NOMO-1 treated with dmso at 0.1 percent for 144 hours (cell line): Measurements from ENCODE around the gene ERGIC1.

Experiments used
- DNase-seq: peaks from one replicate; lab custom pipeline; 2025; ENCODE audit not compliant: unreplicated experiment; lab: John Stamatoyannopoulos, UW

The ERGIC1 gene

DNA sequence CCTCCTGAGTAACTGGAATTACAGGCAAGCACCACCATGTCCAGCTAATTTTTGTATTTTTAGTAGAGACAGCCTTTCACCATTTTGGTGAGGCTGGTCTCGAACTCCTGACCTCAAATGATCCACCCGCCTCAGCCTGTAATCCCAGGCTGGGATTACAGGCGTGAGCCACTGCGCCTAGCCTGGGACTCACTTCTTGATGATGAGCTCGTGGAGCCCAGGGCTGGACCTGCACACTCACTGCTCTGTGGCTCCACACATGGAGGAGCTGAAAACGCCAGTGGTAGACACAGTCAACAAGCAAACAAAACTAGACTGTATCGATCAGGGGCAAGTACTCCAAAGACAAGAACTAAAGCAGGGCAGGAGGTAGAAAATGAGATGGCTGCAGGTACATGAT, 65.4 kb downstream of the ERGIC1 start:
- DNase-seq, result no peak

DNA sequence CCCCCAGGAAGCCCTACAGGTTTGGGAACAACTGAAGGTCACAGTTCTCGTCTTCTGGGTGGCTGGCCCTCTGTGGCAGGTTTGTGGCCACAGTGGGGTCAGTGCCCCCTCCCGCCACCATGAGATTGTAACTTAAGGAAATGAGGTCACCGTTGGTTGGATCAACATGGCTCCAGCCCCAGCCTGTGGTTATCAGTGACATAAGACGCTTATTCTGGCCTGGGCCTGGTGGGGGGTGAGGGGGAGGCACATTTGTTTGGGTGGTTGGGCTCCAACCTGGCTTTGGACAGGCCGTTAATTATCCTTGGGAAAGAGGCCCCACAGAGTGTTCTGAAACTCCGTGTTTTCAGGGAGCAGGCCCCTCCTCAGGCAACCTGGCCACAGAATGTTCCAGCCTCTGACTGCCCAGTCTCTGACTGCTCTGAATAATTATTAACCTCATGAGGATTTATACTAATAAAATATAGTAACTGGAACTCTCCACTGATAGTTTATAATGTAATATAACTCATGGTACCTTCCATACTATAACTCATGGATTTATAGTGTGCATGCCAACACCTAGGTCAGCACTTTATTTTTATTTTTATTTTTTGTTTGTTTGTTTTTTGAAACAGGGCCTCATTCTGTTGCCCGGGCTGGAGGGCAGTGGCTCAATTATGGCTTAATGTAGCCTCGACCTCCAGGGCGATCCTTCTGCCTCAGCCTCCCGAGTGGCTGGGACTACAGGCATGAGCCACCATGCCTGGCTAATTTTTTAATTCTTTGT, 67.1 kb downstream of the ERGIC1 start:
- DNase-seq, result no peak

- no peak for DNase-seq
Observed at GRCh38 chr5:172901788-172902496, 67.9 kb downstream of the ERGIC1 start.

DNA sequence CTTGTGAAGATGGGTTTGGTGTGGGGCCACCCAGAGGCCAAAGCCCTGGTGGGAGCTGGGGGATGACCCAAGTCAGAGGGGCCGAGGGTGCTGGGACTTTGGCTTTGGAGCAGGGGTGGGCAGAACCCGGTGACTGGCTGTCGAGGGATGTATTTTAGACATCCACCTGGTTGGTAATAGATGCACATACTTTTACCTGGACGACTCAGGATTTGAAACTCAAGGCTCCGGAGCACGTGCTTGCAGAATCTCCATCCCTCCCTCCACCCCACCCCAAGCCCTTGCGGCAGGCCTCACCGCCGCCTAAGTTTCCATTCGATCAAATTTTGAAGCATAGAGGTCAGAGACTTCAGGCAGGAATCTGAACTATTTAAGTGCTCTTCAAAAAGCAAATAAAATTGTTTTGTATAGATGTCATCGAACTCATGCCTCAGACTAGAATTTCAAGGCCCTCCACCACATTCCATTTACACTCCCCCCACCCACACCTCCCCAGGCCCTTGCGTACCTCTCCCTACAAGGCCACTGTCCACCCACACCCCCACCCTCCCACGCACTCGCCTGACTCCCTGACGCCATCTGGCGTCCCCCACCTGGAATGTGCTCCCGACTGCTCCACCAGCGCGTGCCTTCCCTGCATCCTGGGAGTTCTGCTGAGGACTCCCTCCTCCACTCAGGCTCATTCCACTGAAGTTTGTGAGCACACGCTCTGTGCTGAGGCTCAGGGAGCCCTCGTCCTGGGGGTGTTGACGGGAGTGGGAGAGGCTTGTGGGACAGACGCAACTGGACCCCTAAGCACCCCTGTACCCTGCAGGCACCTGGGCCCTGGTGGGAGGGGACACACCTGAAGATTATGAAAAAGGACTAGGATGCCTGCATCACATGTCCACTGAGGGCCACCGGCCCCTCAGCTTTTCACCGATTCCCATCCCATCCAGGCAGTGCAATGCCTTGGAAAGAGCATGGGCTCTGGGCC, 68.7 kb downstream of the ERGIC1 start:
- no peak for DNase-seq

- no peak for DNase-seq
Observed at GRCh38 chr5:172903790-172904189, 69.7 kb downstream of the ERGIC1 start.

GRCh38 chr5:172904312-172904642, 70.2 kb downstream of the ERGIC1 start:
- no peak for DNase-seq

- no peak for DNase-seq
Observed at GRCh38 chr5:172904643-172905345, 70.7 kb downstream of the ERGIC1 start.

DNA sequence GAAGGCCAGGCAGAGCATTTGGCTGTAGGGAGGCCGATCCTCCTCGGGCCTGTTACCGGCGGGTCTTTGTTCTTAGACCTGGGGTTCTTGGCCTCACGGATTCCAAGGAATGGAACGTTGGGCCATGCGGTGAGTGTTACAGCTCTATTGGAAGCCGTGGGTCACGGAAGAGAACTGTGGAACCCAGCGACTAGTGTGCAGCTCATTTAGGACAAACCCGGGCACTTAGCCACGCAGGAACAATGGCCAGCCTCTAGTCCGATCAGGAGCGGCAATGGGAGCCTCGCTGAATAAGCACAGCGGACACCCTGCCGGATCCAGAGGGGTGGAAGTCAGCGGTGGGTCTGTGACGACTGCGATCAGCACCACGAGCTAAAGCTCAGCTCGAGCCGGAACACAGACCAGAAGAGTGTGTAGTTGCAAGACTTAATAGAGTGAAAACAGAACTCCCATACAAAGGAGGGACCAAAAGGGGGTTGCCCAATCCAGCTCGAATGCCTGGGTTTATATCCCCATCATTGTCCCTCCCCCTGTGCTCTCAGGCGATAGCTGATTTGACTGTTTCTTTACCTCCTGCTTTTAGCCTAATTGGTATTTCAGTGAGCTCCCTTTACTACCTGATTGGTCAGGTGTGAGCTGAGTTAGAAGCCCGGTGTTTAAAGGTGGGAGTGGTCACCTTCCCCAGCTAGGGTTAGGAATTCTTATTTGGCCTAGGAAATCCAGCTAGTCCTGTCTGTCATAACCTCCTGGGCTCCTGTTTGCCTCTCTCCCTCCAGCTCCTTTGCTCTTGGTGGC, 71.5 kb downstream of the ERGIC1 start:
- no peak for DNase-seq

GRCh38 chr5:172906436-172906835, 72.4 kb downstream of the ERGIC1 start:
- no peak for DNase-seq

DNA sequence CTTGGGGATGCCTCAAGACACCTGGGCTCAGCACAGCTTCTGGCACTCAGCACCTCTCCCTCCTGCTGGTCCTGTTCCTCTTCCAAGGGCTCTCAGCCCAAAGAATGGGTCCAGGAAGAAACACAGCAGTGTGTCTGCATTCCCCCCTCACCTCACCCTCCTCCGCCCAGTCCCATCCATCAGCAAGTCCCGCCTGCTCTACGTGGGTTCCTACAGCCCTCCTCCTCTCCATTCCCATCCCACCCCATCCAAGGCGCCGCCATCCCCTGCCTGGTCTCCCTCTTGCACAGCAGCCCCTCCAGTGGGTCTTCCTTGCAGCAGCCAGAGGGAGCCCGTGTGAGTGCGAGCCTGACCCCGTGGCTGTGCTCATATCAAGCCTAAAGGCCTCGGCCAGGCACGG, 72.8 kb downstream of the ERGIC1 start:
- no peak for DNase-seq

- DNase-seq, result no peak
Observed at GRCh38 chr5:172907657-172908056, 73.6 kb downstream of the ERGIC1 start.

DNA sequence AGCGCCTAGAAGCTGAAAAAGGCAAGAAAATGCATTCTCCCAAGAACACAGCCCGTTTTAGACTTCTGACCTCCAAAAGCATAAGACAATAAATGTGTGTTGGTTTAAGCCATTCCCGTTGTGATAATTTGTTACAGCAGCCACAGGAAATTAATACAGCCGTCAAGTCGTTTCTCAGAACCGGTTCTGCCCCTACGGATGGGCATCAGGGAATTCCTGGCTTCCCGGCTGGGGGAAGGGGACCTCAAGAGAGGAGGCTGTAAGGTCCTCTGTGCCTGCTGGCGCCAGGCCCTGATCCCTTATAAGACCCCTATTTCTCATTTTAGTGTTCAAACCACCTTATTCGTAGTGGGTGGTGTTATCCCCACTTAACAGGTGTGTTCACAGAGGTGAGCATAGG, 74.6 kb downstream of the ERGIC1 start:
- no peak for DNase-seq

DNA sequence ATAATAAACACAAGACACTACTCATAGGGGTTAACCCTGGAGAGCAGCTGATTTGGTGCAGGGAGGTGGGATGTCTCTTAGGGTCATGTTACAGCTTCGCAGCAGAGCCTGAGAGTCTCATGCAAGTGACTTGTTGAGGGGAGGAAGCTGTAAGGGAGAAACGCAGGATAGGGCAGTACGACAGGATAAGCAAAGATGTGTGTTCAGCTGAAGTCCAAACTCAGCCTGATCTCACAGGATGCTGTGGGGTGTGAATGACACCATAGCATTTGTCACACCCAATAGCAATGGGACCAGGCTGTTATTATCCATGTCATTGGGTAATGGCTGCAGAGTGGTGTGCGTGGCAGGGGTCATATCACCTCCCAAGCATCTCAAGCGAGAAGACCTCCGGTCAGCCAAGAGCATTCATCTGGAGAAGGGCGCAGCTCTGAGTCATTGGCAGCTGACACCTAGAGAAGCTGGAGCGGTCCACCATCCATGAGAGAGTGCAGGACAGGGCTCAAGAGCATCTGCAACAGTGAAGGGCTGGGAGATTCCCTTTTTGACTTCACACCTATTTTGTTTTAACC, 76.0 kb downstream of the ERGIC1 start:
- no peak for DNase-seq

DNA sequence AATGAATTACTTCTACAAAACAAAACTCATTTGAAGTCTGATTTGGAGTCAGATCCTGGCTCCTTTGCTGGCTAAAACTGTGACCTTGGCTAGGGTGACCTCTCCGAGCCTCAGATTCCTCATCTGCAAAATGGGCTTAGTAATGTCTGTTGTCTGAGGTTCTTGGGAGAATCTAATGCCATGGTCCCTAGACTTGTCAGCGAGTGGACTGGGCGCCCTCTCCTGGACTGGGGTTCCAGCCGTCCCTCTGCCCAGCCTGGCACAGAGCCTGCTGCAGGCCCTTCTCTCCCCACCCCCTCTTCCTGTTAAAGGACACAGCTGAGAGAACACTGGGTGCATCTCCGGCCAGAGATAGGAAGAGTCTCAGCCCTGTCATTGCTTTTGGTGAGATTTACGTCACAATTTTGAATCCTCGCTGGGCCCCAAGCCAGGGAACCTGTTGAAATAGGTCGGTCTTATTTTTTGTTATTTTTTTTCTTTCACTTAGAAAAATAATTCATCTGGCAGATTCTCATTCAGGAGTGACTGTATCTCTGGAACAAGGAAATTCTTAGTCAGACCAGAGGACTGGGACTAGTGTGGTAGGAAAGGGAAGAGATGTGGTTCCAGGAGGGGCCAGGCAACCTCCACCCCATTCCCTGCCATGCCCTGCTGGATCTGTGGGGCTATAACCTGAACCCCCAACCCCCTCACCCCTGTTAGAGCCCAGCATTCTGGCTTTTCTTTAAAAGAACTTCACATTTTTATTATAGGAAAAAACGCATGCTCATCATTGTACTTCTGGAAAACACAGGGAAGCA, 77.0 kb downstream of the ERGIC1 start:
- no peak for DNase-seq

DNA sequence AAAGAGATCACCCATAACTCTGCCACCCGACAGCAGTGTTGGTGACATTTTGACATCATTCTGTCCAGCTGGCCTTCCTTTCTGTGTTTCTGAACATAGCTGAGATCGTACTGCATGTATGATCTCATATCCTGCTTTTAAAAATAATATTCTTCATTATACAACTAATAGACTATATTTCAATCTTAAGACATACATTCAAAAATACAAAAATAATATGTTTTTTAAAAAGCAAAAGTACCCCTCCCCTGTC, 77.5 kb downstream of the ERGIC1 start:
- no peak for DNase-seq

- no peak for DNase-seq
Observed at GRCh38 chr5:172911976-172912375, 77.9 kb downstream of the ERGIC1 start.

- no peak for DNase-seq
Observed at GRCh38 chr5:172913117-172913850, 79.2 kb downstream of the ERGIC1 start.

- DNase-seq, result no peak
Observed at GRCh38 chr5:172915514-172915913, 81.5 kb downstream of the ERGIC1 start.
